ENCODE measurements around the gene SCN1A. TPM values are rescaled to one million over a fixed set of nuclear protein-coding genes. Genes with fewer than 3 reads are reported as not detected.
"Not testable (repeated sequence)": the region's sequence is repeated elsewhere in the genome, so short reads cannot be mapped to it uniquely, and the experiment has no call there.

The SCN1A gene
- total RNA-seq, 4 donors from 2014 or later, result 0.41 TPM; not detected in 3

GRCh38 chr2:166112193-166112605 lies 15.6 kb downstream of the SCN1A start:
- no peak overlapping the region for H3K27ac ChIP-seq
- H3K4me3 ChIP-seq, result no peak overlapping the region
- no peak for DNase-seq
- no peaks in the 10 kb centered on the region for H3K27me3 ChIP-seq
- no peaks in the 10 kb centered on the region for H3K4me1 ChIP-seq
- no peak for TF ChIP-seq POLR2A (IDR thresholded peaks at IDR 0.05)
- TF ChIP-seq, protein P1, sequence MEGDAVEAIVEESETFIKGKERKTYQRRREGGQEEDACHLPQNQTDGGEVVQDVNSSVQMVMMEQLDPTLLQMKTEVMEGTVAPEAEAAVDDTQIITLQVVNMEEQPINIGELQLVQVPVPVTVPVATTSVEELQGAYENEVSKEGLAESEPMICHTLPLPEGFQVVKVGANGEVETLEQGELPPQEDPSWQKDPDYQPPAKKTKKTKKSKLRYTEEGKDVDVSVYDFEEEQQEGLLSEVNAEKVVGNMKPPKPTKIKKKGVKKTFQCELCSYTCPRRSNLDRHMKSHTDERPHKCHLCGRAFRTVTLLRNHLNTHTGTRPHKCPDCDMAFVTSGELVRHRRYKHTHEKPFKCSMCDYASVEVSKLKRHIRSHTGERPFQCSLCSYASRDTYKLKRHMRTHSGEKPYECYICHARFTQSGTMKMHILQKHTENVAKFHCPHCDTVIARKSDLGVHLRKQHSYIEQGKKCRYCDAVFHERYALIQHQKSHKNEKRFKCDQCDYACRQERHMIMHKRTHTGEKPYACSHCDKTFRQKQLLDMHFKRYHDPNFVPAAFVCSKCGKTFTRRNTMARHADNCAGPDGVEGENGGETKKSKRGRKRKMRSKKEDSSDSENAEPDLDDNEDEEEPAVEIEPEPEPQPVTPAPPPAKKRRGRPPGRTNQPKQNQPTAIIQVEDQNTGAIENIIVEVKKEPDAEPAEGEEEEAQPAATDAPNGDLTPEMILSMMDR (IDR thresholded peaks at IDR 0.05), result no peak
- H3K36me3 ChIP-seq, result no peaks in the 10 kb centered on the region
- H3K9me3 ChIP-seq, result no peaks in the 10 kb centered on the region
- intact Hi-C loops (cut with DNase I; ENCODE audit: low total_unique reads), result no loop called here

DNA sequence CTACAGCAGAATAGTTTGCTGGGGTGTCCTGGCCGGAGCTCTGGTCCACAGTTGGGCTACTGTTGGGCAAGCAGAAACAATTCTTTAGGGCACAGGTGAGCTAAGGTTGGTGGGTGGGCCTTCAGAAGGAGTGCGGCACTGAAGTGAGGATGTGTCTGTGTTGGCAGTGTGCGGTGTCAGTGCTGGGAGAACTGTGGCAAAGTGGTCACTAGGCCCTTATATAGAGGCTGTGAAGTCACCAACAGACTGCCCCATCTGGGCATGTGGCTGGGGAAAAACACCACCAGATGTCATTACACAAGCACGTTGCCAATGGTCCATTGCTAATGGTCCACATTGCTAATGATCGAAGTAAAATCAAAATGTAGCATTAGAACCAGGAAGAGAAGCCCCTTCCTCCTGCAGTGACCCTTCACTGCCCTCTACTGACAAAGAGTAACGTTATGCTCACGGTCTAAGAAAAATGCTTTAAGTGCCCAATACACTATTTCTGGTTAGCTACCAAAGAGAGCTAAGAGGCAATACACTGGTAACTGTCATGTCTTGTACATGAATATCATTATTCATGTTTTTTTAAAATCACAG lies 21.3 kb downstream of the SCN1A start:
- TF ChIP-seq, protein P1 (IDR thresholded peaks at IDR 0.05), result no peak
- no peak for TF ChIP-seq POLR2A (IDR thresholded peaks at IDR 0.05)
- Histone ChIP-seq H3K9me3 (no peaks in the 10 kb centered on the region), H3K27me3 (no peaks in the 10 kb centered on the region), H3K36me3 (no peaks in the 10 kb centered on the region), H3K27ac (no peak overlapping the region), H3K4me3 (no peak overlapping the region), H3K4me1 (no peaks in the 10 kb centered on the region)
- intact Hi-C loops (cut with DNase I; ENCODE audit: low total_unique reads), result no loop called here
- DNase-seq, result no peak

DNA sequence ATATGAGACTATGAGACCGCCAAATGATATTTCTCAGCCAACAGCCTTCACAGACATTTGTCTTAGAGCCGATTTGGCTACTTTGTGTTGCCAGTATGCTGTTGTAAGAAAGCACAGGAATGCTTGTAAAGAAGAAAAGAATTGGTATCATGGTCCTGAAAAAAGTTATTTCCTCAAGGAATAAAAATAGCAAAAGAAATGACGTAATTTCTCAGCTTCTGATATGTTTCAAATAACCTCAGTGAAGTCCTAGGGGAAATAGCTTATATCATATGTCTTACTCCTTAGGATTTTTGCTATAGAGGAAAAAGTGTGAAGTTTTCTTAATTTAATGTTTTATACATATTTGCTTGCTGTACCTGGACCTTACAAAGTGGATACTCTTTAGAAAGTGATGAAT lies 23.0 kb downstream of the SCN1A start:
- H3K36me3 ChIP-seq, result no peaks in the 10 kb centered on the region
- intact Hi-C loops (cut with DNase I; ENCODE audit: low total_unique reads), result no loop called here
- no peaks in the 10 kb centered on the region for H3K9me3 ChIP-seq
- TF ChIP-seq, protein P1 (IDR thresholded peaks at IDR 0.05), result no peak
- TF ChIP-seq POLR2A (IDR thresholded peaks at IDR 0.05), result no peak
- H3K4me3 ChIP-seq, result no peak overlapping the region
- H3K4me1 ChIP-seq, result no peaks in the 10 kb centered on the region
- DNase-seq, result no peak
- H3K27me3 ChIP-seq, result no peaks in the 10 kb centered on the region
- H3K27ac ChIP-seq, result no peak overlapping the region

- Histone ChIP-seq H3K27ac (no peak overlapping the region), H3K36me3 (no peaks in the 10 kb centered on the region), H3K4me1 (no peaks in the 10 kb centered on the region), H3K4me3 (no peak overlapping the region), H3K27me3 (no peaks in the 10 kb centered on the region), H3K9me3 (no peaks in the 10 kb centered on the region)
- TF ChIP-seq POLR2A (IDR thresholded peaks at IDR 0.05), result no peak
- TF ChIP-seq, protein P1 (IDR thresholded peaks at IDR 0.05), result no peak
- intact Hi-C loops (cut with DNase I; ENCODE audit: low total_unique reads), result no loop called here
- DNase-seq, result no peak
Measured at GRCh38 chr2:166104084-166104483, 23.7 kb downstream of the SCN1A start.

- intact Hi-C loops (cut with DNase I; ENCODE audit: low total_unique reads); H3K36me3 ChIP-seq: not testable (repeated sequence)
Measured at GRCh38 chr2:166103277-166103676, 24.5 kb downstream of the SCN1A start.

DNA sequence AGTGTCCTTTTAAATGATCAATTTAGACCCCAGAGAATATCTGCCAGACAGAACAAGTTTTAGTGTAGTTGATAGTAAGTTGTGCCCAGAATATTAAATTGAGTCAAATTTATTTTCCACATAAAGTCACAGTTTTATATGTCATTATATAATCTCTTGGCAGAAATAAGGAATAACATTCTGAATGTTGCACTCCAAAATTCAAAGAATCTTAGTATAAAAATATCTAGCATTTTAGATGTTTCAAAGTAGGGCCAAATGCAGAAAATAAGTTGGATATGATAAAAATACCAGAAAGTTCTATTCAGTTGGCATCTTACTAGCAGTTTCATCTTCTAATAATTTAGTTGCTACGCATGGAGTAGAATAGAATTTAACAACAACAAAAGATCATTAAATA lies 33.5 kb downstream of the SCN1A start:
- TF ChIP-seq, protein P1 (IDR thresholded peaks at IDR 0.05), result no peak
- TF ChIP-seq POLR2A (IDR thresholded peaks at IDR 0.05), result no peak
- Histone ChIP-seq H3K36me3 (no peaks in the 10 kb centered on the region), H3K27ac (no peak overlapping the region), H3K4me1 (no peaks in the 10 kb centered on the region), H3K27me3 (no peaks in the 10 kb centered on the region), H3K4me3 (no peak overlapping the region), H3K9me3 (no peaks in the 10 kb centered on the region)
- intact Hi-C loops (cut with DNase I; ENCODE audit: low total_unique reads), result no loop called here
- DNase-seq, result no peak

More at GRCh38 chr2:166103277-166103676, 24.5 kb downstream of the SCN1A start:
- not testable (repeated sequence) for DNase-seq, H3K27ac ChIP-seq, H3K9me3 ChIP-seq, H3K27me3 ChIP-seq, H3K4me3 ChIP-seq, H3K4me1 ChIP-seq
